ENCODE data around the gene TEKT5.

TEKT5 gene

GRCh38 chr16:10618710-10619209 is 76.0 kb downstream of the TEKT5 start:
- TF ChIP-seq EGR1 (IDR thresholded peaks at IDR 0.05) (no peak), EP300 (IDR thresholded peaks at IDR 0.05; ENCODE audit: borderline replicate concordance) (no peak; the same call in 1 of the 2 replicates), RAD21 (IDR thresholded peaks at IDR 0.05; ENCODE audit: low read depth) (no peak), TEAD4 (IDR thresholded peaks at IDR 0.05) (no peak), TAF1 (IDR thresholded peaks at IDR 0.05; ENCODE audit: low read depth) (no peak), FOXM1 (IDR thresholded peaks at IDR 0.05; ENCODE audit: borderline replicate concordance, low read depth) (no peak), CEBPB (IDR thresholded peaks at IDR 0.05) (no peak), NFIC (IDR thresholded peaks at IDR 0.05) (no peak), ZBTB7A (IDR thresholded peaks at IDR 0.05; ENCODE audit: low read depth) (no peak), CREB1 (IDR thresholded peaks at IDR 0.05; ENCODE audit: low read depth) (no peak), YY1 (IDR thresholded peaks at IDR 0.05; ENCODE audit: low read depth) (no peak), TCF12 (IDR thresholded peaks at IDR 0.05; ENCODE audit: low read depth) (no peak)
- TF ChIP-seq, protein P1, sequence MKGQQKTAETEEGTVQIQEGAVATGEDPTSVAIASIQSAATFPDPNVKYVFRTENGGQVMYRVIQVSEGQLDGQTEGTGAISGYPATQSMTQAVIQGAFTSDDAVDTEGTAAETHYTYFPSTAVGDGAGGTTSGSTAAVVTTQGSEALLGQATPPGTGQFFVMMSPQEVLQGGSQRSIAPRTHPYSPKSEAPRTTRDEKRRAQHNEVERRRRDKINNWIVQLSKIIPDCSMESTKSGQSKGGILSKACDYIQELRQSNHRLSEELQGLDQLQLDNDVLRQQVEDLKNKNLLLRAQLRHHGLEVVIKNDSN (IDR thresholded peaks at IDR 0.05), result no peak
- TF ChIP-seq, protein P2, sequence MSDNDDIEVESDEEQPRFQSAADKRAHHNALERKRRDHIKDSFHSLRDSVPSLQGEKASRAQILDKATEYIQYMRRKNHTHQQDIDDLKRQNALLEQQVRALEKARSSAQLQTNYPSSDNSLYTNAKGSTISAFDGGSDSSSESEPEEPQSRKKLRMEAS (IDR thresholded peaks at IDR 0.05), result no peak
- TF ChIP-seq, protein P3, sequence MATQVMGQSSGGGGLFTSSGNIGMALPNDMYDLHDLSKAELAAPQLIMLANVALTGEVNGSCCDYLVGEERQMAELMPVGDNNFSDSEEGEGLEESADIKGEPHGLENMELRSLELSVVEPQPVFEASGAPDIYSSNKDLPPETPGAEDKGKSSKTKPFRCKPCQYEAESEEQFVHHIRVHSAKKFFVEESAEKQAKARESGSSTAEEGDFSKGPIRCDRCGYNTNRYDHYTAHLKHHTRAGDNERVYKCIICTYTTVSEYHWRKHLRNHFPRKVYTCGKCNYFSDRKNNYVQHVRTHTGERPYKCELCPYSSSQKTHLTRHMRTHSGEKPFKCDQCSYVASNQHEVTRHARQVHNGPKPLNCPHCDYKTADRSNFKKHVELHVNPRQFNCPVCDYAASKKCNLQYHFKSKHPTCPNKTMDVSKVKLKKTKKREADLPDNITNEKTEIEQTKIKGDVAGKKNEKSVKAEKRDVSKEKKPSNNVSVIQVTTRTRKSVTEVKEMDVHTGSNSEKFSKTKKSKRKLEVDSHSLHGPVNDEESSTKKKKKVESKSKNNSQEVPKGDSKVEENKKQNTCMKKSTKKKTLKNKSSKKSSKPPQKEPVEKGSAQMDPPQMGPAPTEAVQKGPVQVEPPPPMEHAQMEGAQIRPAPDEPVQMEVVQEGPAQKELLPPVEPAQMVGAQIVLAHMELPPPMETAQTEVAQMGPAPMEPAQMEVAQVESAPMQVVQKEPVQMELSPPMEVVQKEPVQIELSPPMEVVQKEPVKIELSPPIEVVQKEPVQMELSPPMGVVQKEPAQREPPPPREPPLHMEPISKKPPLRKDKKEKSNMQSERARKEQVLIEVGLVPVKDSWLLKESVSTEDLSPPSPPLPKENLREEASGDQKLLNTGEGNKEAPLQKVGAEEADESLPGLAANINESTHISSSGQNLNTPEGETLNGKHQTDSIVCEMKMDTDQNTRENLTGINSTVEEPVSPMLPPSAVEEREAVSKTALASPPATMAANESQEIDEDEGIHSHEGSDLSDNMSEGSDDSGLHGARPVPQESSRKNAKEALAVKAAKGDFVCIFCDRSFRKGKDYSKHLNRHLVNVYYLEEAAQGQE (IDR thresholded peaks at IDR 0.05; ENCODE audit: low read depth), result no peak

DNA sequence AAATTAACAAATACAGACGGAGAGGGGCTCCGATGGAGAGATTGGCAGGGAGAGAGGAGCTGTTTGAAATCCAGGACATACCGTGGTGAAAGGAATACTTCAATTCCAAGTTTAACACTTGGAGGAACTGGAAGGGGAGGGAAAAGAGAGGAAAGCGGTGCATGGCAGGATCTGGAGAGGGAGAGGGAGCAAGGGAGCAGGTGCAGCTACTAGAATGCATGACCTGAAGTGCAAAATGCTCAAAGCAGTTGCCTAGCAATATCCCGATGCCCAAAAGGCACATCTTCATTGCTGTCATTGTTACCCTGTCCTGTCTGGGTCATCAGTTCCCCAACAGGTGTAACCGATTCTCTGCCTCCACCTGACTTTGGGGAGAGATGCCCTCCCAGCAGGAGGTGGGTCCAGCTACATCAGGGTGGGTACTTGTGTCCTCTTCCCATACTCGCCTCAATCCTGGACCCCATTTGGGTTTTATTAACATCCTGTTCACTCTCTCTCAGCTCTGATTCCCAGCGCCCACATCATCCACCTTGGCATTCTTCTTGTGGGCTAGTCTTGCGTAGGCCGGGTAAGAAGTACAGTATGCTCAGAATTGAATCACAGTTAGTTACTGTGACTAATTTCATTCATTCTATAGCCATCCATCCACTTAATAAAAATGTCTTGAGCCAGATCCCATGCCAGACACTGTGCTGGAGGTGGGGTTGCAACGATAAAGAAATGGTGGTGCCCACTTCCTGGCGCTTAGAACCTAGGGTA is 76.9 kb downstream of the TEKT5 start:
- TF ChIP-seq RAD21 (IDR thresholded peaks at IDR 0.05; ENCODE audit: low read depth), result no peak

- TF ChIP-seq, protein P1 (IDR thresholded peaks at IDR 0.05), result no peak
- TF ChIP-seq, protein P3 (IDR thresholded peaks at IDR 0.05; ENCODE audit: low read depth), result no peak
- TF ChIP-seq NFIC (IDR thresholded peaks at IDR 0.05), result peak; percentile 86
- TF ChIP-seq TEAD4 (IDR thresholded peaks at IDR 0.05), result 0 out of 2 replicates have a peak, but pooled peaks have one; percentile 18
- peak; percentile 3; the same call in 1 of the 2 replicates for TF ChIP-seq TAF1 (IDR thresholded peaks at IDR 0.05; ENCODE audit: low read depth)
- no peak for TF ChIP-seq YY1 (IDR thresholded peaks at IDR 0.05; ENCODE audit: low read depth)
- peak; percentile 48; the same call in 1 of the 2 replicates for TF ChIP-seq EGR1 (IDR thresholded peaks at IDR 0.05)
- TF ChIP-seq CREB1 (IDR thresholded peaks at IDR 0.05; ENCODE audit: low read depth), result no peak
- TF ChIP-seq TCF12 (IDR thresholded peaks at IDR 0.05; ENCODE audit: low read depth), result peak; percentile 71
Measured at GRCh38 chr16:10616756-10617640, 77.7 kb downstream of the TEKT5 start.

DNA sequence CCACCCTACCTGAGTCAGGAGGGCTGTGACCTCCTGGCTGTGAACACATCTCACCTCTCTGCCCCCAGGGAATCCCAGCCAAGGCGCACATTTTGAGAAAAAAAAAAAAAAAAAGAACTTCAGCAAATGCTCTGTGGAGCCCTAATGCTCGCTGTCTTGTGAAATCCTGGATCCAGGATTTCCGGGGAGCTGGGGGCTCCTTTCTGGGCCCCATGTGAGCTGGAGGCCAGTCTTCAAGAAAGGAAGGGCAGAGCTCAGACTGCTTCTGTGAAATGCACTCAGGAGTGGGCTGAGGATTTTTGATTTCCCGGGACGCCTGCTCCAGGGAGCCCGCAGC is 78.3 kb downstream of the TEKT5 start:
- no peak for TF ChIP-seq RAD21 (IDR thresholded peaks at IDR 0.05; ENCODE audit: low read depth)
- TF ChIP-seq, protein P2 (IDR thresholded peaks at IDR 0.05), result no peak
- no peak for TF ChIP-seq TAF1 (IDR thresholded peaks at IDR 0.05; ENCODE audit: low read depth)
- no peak for TF ChIP-seq TCF12 (IDR thresholded peaks at IDR 0.05; ENCODE audit: low read depth)
- TF ChIP-seq, protein P3 (IDR thresholded peaks at IDR 0.05; ENCODE audit: low read depth), result no peak
- TF ChIP-seq YY1 (IDR thresholded peaks at IDR 0.05; ENCODE audit: low read depth), result no peak
- no peak for TF ChIP-seq CEBPB (IDR thresholded peaks at IDR 0.05)
- TF ChIP-seq FOXM1 (IDR thresholded peaks at IDR 0.05; ENCODE audit: borderline replicate concordance, low read depth), result no peak
- TF ChIP-seq, protein P1 (IDR thresholded peaks at IDR 0.05), result no peak
- TF ChIP-seq EP300 (IDR thresholded peaks at IDR 0.05; ENCODE audit: borderline replicate concordance), result no peak
- TF ChIP-seq ZBTB7A (IDR thresholded peaks at IDR 0.05; ENCODE audit: low read depth), result no peak
- no peak for TF ChIP-seq EGR1 (IDR thresholded peaks at IDR 0.05)
- TF ChIP-seq TEAD4 (IDR thresholded peaks at IDR 0.05), result no peak
- TF ChIP-seq NFIC (IDR thresholded peaks at IDR 0.05), result no peak

Measured in Ishikawa (cell line).